ENCODE results near the gene FUZ.

DNA sequence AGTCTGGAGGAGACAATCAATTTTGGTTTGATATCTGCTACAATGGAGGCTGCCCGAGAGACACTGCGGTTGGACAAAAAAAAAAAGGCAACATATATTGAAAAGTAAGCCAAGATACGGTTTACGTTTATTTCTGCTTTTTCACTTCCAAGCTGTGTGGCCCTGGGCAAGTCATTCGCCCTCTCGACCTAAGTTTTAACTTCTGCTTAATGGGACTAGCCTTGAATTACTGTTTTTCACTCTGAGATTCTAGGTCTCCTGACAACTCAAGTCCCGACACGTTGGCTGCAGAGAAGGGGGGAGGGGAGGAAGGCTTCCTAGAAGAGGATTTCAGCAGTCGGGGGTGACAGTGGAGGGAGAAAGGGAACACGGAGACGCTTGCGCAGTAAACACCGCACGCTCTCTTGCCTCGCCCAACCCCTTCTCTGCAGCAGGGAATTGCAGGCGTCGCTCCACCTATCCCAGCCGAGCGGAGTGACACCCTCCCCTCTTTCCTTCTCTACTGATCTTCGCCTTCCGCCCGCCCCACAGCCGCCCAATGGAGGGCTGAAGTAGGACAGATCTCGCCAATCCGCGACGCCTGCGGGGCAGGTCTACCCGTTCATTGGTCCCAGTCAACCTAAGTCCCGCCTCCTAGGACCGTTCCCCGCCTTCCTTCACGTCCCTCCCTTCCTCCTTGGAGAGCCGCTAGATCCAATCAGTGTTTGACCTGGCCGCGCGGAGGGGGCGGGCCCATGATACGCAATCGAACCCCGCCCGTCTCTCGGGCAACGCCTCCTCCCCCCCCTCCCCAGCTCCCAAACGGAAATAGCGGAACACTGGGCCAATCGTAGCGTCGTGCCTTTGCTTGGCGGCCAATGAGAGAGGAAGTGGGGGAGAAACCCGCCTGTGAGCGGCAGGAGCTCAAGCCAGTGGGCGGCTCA, 46.8 kb downstream of the FUZ start:
- TF ChIP-seq, protein P1, sequence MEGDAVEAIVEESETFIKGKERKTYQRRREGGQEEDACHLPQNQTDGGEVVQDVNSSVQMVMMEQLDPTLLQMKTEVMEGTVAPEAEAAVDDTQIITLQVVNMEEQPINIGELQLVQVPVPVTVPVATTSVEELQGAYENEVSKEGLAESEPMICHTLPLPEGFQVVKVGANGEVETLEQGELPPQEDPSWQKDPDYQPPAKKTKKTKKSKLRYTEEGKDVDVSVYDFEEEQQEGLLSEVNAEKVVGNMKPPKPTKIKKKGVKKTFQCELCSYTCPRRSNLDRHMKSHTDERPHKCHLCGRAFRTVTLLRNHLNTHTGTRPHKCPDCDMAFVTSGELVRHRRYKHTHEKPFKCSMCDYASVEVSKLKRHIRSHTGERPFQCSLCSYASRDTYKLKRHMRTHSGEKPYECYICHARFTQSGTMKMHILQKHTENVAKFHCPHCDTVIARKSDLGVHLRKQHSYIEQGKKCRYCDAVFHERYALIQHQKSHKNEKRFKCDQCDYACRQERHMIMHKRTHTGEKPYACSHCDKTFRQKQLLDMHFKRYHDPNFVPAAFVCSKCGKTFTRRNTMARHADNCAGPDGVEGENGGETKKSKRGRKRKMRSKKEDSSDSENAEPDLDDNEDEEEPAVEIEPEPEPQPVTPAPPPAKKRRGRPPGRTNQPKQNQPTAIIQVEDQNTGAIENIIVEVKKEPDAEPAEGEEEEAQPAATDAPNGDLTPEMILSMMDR (IDR thresholded peaks at IDR 0.05) = no peak
- peak; percentile 49 to 88 (median 83) for TF ChIP-seq POLR2A (IDR thresholded peaks at IDR 0.05)
